Inflammatory macrophage (primary cell): ENCODE data around the gene MYL12A.

ENCODE experiments used
- DNase-seq, 2 donors: peaks; one replicate each; pipeline ENCODE4 v3.0.0-alpha.2; 2020 to 2022

MYL12A gene

DNA sequence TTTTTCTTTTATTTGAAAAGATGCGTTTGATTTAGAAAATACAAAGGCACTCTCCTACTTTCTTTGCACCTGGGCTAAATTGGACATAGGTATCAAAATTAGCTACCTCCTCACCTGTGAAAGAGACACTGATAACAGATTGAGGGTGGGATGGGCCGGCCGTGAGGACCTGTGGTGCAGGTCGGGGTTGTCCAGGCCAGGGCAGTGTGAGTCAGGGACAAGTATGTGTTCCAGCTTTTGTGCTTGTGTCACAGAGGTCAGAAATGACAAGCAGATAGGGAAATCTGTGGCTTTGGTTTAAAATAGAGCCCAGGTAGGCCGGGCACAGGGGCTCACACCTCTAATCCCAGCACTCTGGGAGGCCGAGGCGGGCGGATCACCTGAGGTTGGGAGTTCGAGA is 36.9 kb downstream of the MYL12A start:
- DNase-seq: no peak

DNA sequence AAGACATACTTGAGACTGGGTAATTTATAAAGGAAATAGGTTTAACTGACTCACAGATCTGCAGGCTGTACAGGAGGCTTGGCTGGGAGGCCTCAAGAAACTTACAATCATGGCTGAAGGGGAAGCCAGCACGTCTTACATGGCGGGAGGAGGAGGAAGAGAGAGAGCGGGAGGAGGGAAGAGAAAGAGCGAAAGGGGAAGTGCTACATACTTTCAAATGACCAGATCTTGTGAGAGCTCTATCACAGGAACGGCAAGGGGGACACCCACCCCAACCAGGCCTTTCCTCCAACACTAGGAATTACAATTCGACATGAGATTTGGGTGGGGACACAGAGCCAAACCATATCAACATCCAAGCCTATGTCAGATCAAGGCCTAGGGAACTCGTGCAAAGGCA is 38.6 kb downstream of the MYL12A start:
- no peak for DNase-seq

DNA sequence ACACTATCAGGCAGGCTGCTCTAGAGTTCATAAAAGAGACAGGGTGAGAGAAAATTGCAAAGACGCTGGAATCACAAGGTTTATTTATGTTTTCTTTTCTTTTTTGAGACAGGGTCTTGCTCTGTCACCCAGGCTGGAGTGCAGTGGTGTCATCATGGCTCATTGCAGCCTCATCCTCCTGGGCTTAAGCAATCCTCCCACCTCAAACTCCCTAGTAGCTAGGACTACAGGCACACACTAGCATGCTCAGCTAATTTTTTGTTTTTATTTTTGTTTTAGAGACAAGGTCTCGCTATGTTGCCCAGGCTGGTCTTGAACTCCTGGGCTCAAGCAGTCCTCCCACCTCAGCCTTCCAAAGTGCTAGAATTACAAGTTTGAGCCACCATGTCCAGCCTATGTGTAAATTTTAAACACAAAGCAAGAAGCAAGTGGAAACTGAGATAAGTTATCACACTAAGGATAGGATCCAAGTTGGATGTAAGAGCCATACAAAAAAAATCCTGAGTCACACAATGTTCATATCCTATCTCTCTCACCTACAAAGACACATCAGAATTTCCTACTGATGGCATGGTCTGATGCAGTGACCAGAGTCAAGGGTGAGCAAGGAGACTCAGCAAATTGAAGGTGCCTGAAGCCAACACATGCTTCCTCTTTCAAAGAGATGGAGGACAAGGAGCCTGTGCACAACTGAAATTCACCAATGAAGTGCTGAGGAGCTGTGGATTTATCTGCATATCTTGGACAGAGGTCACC is 45.8 kb downstream of the MYL12A start:
- DNase-seq: peak in 1 of 2 donors; percentile 27

DNA sequence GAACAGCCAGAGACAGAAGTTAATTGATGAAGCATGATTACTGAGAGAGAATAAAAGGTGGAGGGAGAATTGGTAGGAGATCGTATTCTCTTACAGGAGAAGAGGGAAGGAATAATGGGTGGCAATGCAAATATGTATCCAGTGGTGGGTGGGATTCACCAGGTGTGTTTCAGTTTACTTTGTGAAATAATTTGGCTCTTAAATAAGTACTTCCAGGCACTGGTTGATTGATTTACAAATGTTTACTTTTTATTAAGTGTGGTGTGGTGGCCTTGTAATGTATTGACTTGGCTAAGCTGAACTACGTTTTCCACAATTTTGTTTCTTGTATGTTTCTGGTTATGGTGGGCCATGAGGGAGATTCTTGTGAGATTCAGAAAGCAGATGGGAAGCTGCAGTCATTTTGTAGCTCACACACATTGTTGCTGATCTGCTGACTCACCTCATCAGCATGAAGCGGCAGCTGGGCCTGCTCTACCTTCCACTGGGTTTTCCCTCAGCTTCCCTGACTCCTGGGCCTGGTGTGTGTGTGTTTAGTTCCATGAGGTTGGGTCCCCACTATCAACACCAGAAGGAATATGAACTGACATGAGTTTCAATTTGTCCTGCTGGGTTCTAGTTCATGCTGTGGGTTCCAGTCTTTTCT is 47.0 kb downstream of the MYL12A start:
- no peak for DNase-seq

DNA sequence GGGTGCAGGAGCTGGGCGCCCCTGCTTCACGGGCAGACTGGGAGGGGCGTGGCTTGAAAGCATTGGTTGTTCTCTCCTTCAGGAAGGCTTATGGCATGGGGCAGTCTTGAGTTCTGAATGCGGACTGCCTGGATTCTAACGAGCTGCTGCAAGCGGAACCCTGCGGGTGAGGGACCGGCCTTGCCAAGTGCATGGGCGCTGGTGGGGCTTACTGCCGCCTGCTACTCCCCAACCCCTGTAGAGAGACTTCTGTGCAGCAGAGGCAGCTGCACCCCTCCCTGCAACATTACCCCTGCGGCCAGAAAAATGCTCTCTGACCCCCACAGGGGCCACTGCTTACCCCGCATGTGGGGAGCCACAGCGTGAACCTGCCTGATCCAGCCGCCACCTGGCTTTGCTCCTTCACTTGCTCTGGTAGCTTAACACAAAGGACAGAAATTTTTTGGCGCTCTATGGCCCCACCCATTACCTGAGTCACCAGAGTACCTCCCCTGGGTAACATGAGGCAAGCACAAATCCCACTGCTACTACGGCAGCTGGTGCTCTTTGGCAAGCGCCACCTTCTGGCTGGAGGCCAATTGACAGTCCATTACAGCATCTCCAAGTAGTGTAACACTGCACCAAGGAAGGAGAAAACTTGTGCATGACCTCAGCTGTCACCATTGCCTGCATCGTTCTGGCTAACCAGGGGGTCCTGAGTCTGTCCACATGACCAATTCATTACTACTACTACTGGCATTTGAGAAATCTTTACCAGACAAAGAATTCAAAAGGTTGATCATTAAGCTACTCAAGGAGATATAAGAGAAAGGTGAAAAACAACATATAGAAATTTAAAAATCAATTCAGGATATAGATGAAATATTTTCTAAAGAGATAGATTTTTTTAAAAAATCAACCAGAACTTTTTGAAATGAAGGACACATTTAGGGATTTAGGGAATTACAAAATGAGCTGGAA is 49.7 kb downstream of the MYL12A start:
- peak; percentile 94 to 95 for DNase-seq

DNA sequence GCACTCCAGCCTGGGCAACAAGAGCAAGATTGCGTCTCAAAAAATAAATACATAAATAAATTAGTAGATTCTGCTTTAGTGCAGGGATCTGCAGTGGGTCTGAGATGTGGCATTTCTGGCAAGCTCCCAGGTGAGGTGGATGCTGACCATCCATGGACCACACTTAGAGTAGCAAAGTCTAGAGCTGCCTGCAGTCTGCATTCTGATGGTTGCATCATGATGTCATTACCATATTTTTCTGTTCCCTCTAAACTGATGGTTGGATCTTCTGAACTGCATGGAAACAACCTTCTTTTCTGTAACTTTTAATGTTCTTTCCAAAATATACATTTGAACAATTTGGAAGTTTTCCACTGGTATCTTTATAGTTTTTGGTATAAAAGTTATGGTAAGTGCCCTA is 57.2 kb downstream of the MYL12A start:
- no peak for DNase-seq

DNA sequence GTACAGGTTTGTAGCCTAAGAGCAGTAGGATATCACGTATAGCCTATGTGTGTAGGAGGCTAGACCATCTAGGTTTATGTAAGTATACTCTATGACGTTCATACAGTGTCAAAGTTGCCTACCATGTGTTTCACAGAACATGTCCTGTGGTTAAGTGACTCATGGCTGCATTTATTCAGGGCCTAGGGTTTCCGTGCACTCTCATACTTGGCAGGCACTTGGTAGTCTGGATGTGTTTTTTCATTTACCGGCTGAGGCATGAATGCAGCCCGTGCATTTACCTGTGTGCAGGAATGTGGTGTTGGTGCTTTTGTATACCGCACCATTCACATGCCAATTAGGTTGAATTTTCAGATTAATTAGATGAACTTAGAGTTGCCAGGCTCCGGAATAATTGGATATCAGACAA is 57.8 kb downstream of the MYL12A start:
- peak in 1 of 2 donors; percentile 19 for DNase-seq
